ENCODE results near the gene STX12. TPM values are rescaled to one million over a fixed set of nuclear protein-coding genes. Genes with fewer than 3 reads are reported as not detected.
"Not testable (repeated sequence)": the region's sequence is repeated elsewhere in the genome, so short reads cannot be mapped to it uniquely, and the experiment has no call there.

The STX12 gene
- total and polyA plus RNA-seq, 5 donors from 2014 or later: 10.2 to 26.8 (median 12.8) TPM

DNA sequence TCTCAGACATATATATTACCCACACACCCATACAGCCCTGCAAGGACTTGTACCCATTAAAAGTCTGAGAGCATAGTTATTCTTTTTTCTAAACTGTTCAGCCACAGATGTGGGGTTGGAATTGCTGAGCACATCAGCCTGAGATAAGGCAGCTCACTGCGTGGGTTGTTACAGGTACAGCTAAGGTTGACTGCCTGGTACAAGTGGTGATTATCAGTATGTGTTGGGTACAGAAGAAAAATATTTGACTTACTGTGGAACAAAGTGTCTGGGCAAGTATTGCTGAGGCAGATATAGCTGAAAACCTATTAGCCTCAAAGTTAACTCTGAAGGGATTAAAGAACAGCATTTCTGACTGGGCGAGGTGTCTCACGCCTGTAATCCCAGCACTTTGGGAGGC is 5.0 kb downstream of the STX12 start:
- Mint-ChIP-seq H3K4me3 (no peak overlapping the region), H3K36me3 (no peaks in the 10 kb centered on the region), H3K27me3 (no peaks in the 10 kb centered on the region), H3K27ac (peak overlapping the region in 1 of 3 donors; percentile 48), H3K9me3 (no peaks in the 10 kb centered on the region), H3K4me1 (peaks cover 22 to 51% (median 30%) of the 10 kb centered on the region in 4 donors)
- Histone ChIP-seq H3K9me3 (ENCODE audit: control insufficient read depth in 2 of 2, low read length in 2 of 2) (no peaks in the 10 kb centered on the region), H3K27ac (ENCODE audit: insufficient read depth, low read length, poor library complexity, severe bottlenecking) (no peak overlapping the region), H3K4me1 (ENCODE audit: control insufficient read depth, insufficient read depth, low read length, poor library complexity, severe bottlenecking) (peaks cover 19% of the 10 kb centered on the region), H3K4me3 (ENCODE audit: low read depth, low read length) (no peak overlapping the region), H3K27me3 (ENCODE audit: control insufficient read depth, insufficient read depth, low read length) (no peaks in the 10 kb centered on the region), H3K36me3 (ENCODE audit: control insufficient read depth, insufficient read depth, low read length) (peaks cover 3% of the 10 kb centered on the region)
- no peak for DNase-seq
- ATAC-seq (ENCODE audit: low read depth in 2 of 2): no peak

DNA sequence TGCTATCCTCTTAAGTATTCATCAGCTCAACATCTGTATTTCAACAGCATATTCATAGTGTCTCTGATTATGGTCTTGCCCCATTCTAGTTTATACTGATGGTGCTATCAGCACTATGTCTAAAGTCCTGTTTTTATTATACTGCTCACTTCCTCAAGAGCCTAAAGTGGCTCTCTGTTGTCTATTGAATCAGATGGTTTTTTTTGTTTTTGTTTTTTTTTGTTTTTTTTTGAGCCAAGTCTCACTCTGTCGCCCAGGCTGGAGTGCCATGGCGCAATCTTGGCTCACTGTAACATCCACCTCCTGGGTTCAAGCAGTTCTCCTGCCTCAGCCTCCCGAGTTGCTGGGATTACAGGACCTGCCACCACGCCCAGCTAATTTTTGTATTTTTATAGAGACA is 6.1 kb downstream of the STX12 start:
- Histone ChIP-seq H3K36me3 (ENCODE audit: control insufficient read depth, insufficient read depth, low read length) (peaks cover 3% of the 10 kb centered on the region), H3K4me1 (ENCODE audit: control insufficient read depth, insufficient read depth, low read length, poor library complexity, severe bottlenecking) (peaks cover 9% of the 10 kb centered on the region), H3K4me3 (ENCODE audit: low read depth, low read length) (no peak overlapping the region), H3K27me3 (ENCODE audit: control insufficient read depth, insufficient read depth, low read length) (no peaks in the 10 kb centered on the region), H3K9me3 (ENCODE audit: control insufficient read depth in 2 of 2, low read length in 2 of 2) (no peaks in the 10 kb centered on the region), H3K27ac (ENCODE audit: insufficient read depth, low read length, poor library complexity, severe bottlenecking) (no peak overlapping the region)
- Mint-ChIP-seq H3K27me3 (no peaks in the 10 kb centered on the region), H3K9me3 (no peaks in the 10 kb centered on the region), H3K36me3 (no peaks in the 10 kb centered on the region), H3K27ac (peak overlapping the region in 2 of 3 donors; percentile 35 to 41), H3K4me1 (peaks cover 19 to 47% (median 25%) of the 10 kb centered on the region in 4 donors), H3K4me3 (no peak overlapping the region)
- DNase-seq: no peak
- no peak for ATAC-seq (ENCODE audit: low read depth in 2 of 2)

DNA sequence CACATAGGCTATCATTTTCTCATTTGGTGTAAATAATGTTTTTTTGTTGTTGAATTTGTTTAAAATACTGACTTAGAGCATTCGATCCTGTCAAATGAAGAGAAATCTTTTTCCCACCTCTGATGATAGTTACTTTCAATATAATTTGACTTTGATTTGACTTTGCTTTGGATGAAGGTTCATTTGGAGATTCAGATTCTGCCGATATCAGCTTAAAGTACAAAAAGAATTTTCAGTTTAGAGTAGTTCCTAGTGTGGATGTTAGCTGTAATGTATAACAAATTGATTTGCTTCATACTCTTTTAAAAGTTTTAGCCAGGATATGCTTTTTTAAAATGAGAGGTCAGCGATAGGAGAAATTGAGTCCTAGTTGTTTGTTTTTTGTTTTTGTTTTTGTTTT is 9.9 kb downstream of the STX12 start:
- no peaks in the 10 kb centered on the region for H3K9me3 Mint-ChIP-seq
- no peak overlapping the region for H3K27ac ChIP-seq (ENCODE audit: insufficient read depth, low read length, poor library complexity, severe bottlenecking)
- H3K36me3 ChIP-seq (ENCODE audit: control insufficient read depth, insufficient read depth, low read length): peaks cover 3% of the 10 kb centered on the region
- H3K27me3 Mint-ChIP-seq: no peaks in the 10 kb centered on the region
- no peak overlapping the region for H3K4me3 Mint-ChIP-seq
- H3K36me3 Mint-ChIP-seq: no peaks in the 10 kb centered on the region
- DNase-seq: no peak
- peaks cover 2% of the 10 kb centered on the region for H3K4me1 ChIP-seq (ENCODE audit: control insufficient read depth, insufficient read depth, low read length, poor library complexity, severe bottlenecking)
- H3K4me3 ChIP-seq (ENCODE audit: low read depth, low read length): no peak overlapping the region
- no peak for ATAC-seq (ENCODE audit: low read depth in 2 of 2)
- H3K4me1 Mint-ChIP-seq: peaks cover 23 to 44% (median 28%) of the 10 kb centered on the region in 4 donors
- no peaks in the 10 kb centered on the region for H3K9me3 ChIP-seq (ENCODE audit: control insufficient read depth in 2 of 2, low read length in 2 of 2)
- H3K27me3 ChIP-seq (ENCODE audit: control insufficient read depth, insufficient read depth, low read length): no peaks in the 10 kb centered on the region
- peak overlapping the region in 1 of 3 donors; percentile 15 for H3K27ac Mint-ChIP-seq

DNA sequence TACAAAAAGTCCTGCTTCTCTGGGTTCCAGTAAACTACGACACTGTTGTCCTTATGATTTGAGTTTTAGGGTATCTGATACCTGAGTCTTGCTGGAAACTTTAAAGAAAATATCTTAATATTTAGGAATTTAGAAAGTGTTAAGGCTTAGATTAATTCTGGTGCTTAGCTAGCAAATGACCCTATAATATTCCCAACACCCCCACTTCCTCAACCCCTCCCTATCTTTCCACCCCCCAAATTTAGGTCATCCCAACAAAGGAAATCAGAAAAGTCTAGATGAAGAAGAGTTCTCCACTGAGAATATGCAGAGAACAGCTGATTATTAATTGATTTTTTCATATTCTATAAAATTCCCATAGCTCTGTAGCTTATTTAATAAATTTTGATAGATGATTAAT is 11.7 kb downstream of the STX12 start:
- Histone ChIP-seq H3K9me3 (ENCODE audit: control insufficient read depth in 2 of 2, low read length in 2 of 2) (no peaks in the 10 kb centered on the region), H3K27ac (ENCODE audit: insufficient read depth, low read length, poor library complexity, severe bottlenecking) (no peak overlapping the region), H3K4me3 (ENCODE audit: low read depth, low read length) (no peak overlapping the region), H3K4me1 (ENCODE audit: control insufficient read depth, insufficient read depth, low read length, poor library complexity, severe bottlenecking) (peaks cover 2% of the 10 kb centered on the region), H3K36me3 (ENCODE audit: control insufficient read depth, insufficient read depth, low read length) (peaks cover 8% of the 10 kb centered on the region), H3K27me3 (ENCODE audit: control insufficient read depth, insufficient read depth, low read length) (no peaks in the 10 kb centered on the region)
- Mint-ChIP-seq H3K27me3 (no peaks in the 10 kb centered on the region), H3K4me3 (no peak overlapping the region), H3K27ac (peak overlapping the region in 2 of 3 donors; percentile 11 to 57), H3K4me1 (peaks cover 21 to 37% (median 28%) of the 10 kb centered on the region in 4 donors), H3K36me3 (peaks cover 4% of the 10 kb centered on the region), H3K9me3 (no peaks in the 10 kb centered on the region)
- ATAC-seq (ENCODE audit: low read depth in 2 of 2) (no peak), DNase-seq (no peak)

DNA sequence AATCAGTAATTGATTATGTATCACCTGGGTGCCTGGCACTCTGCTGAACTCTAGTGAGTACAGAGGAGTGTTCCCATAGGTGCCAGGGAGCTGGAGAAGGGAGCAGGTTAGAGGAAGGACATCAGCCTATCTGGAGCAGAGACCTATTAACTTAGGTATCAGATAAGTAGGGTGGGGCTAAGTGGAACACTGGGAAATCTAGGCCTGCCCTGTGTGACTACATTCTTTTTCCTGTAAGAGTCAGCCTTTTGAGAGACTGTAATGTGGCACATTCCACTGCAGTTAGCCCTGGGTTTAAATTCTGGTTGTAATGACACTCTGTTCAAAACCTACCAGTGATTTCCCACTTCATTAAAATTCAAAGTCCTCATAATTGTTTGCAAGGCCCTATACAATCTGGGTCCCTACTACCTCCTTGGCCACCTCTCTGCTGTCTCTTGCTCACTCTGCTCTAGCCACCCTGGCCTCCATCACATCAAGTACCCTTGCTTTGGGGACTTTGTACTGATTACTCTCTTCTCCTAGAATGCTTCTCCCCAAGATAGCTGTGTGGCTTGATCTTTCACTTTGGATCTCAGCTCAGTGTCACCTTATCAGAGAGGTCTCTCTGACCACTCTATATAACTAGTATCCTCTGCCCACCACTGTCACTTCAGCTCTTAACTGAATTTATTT is 12.9 kb downstream of the STX12 start:
- Histone ChIP-seq H3K9me3 (ENCODE audit: control insufficient read depth in 2 of 2, low read length in 2 of 2) (no peaks in the 10 kb centered on the region), H3K27ac (ENCODE audit: insufficient read depth, low read length, poor library complexity, severe bottlenecking) (no peak overlapping the region), H3K4me1 (ENCODE audit: control insufficient read depth, insufficient read depth, low read length, poor library complexity, severe bottlenecking) (peaks cover 2% of the 10 kb centered on the region), H3K27me3 (ENCODE audit: control insufficient read depth, insufficient read depth, low read length) (no peaks in the 10 kb centered on the region), H3K4me3 (ENCODE audit: low read depth, low read length) (no peak overlapping the region), H3K36me3 (ENCODE audit: control insufficient read depth, insufficient read depth, low read length) (peaks cover 15% of the 10 kb centered on the region)
- Mint-ChIP-seq H3K4me1 (peaks cover 21 to 37% (median 28%) of the 10 kb centered on the region in 4 donors), H3K4me3 (no peak overlapping the region), H3K27ac (peak overlapping the region; percentile 57 to 87 (median 72)), H3K36me3 (peaks cover 12% of the 10 kb centered on the region), H3K27me3 (no peaks in the 10 kb centered on the region), H3K9me3 (no peaks in the 10 kb centered on the region)
- ATAC-seq (ENCODE audit: low read depth in 2 of 2) (no peak), DNase-seq (no peak)

DNA sequence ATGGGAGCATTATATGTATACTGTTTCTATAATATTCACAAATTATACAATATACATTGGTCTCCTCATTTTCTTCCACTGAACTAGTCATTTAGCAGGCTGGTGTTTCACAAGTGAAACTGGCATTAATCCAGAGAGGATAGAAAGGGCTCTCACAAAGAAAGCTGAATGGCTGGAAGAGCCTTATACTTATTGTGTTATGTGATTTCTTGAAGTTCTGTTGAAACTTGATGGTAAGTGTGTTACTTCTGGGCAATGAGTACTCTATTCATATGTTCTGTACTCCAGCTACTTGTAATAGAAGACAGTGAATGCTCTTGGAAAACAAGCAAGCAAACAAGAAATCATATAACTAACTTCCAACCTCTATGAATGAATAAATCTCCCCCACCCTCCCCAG is 14.9 kb downstream of the STX12 start:
- Mint-ChIP-seq H3K27me3 (no peaks in the 10 kb centered on the region), H3K4me3 (no peak overlapping the region), H3K27ac (peak overlapping the region in 2 of 3 donors; percentile 42), H3K36me3 (peaks cover 12% of the 10 kb centered on the region), H3K9me3 (no peaks in the 10 kb centered on the region), H3K4me1 (peaks cover 20 to 29% (median 22%) of the 10 kb centered on the region in 4 donors)
- no peak for DNase-seq
- Histone ChIP-seq H3K4me1 (ENCODE audit: control insufficient read depth, insufficient read depth, low read length, poor library complexity, severe bottlenecking) (peaks cover 2% of the 10 kb centered on the region), H3K27me3 (ENCODE audit: control insufficient read depth, insufficient read depth, low read length) (no peaks in the 10 kb centered on the region), H3K9me3 (ENCODE audit: control insufficient read depth in 2 of 2, low read length in 2 of 2) (no peaks in the 10 kb centered on the region), H3K27ac (ENCODE audit: insufficient read depth, low read length, poor library complexity, severe bottlenecking) (no peak overlapping the region), H3K4me3 (ENCODE audit: low read depth, low read length) (no peak overlapping the region), H3K36me3 (ENCODE audit: control insufficient read depth, insufficient read depth, low read length) (peaks cover 19% of the 10 kb centered on the region)
- no peak for ATAC-seq (ENCODE audit: low read depth in 2 of 2)

DNA sequence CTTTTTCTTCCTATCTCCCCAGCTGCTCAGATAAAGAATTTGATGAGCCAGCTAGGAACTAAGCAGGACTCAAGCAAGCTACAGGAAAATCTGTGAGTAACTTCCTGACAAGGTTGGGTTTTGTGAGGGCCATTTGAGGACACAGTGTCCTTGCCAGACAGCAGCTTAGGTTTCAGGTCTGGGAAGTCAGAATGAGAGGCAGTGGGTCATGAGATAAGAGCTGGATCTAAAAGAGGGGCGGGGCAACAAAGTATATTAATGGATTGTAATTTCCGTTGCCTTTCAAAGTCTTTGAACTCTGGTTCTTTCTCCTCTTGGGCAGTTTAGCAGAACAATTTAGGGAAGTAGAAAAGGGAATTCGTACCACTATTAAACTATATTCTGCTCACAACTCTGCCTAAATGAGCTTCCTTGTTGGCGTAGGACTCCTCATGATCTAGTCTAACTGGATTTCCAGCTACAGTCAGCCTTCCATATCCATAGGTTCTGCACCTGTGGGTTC is 16.6 kb downstream of the STX12 start:
- Mint-ChIP-seq H3K27me3 (no peaks in the 10 kb centered on the region), H3K4me3 (no peak overlapping the region), H3K4me1 (peaks cover 18 to 25% (median 22%) of the 10 kb centered on the region in 4 donors), H3K36me3 (peaks cover 24% of the 10 kb centered on the region), H3K9me3 (no peaks in the 10 kb centered on the region), H3K27ac (no peak overlapping the region)
- peaks cover 35% of the 10 kb centered on the region for H3K36me3 ChIP-seq (ENCODE audit: control insufficient read depth, insufficient read depth, low read length)
- no peaks in the 10 kb centered on the region for H3K27me3 ChIP-seq (ENCODE audit: control insufficient read depth, insufficient read depth, low read length)
- H3K4me3 ChIP-seq (ENCODE audit: low read depth, low read length): no peak overlapping the region
- no peaks in the 10 kb centered on the region for H3K9me3 ChIP-seq (ENCODE audit: control insufficient read depth in 2 of 2, low read length in 2 of 2)
- no peak overlapping the region for H3K27ac ChIP-seq (ENCODE audit: insufficient read depth, low read length, poor library complexity, severe bottlenecking)
- no peak for ATAC-seq (ENCODE audit: low read depth in 2 of 2)
- DNase-seq: no peak
- peaks cover 2% of the 10 kb centered on the region for H3K4me1 ChIP-seq (ENCODE audit: control insufficient read depth, insufficient read depth, low read length, poor library complexity, severe bottlenecking)

DNA sequence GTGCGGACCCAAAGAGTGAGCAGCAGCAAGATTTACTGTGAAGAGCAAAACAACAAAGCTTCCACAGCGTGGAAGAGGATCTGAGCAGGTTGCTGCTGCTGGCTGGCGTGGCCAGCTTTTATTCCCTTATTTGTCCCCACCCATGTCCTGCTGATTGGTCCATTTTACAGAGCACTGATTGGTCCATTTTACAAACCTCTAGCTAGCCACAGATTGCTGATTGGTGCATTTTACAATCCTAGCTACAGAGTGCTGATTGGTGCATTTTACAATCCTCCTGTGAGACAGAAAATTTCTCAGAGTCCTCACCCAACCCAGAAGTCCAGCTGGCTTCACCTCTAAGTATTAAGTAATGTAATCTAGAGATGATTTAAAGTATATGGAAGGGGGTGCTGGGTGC is 17.3 kb downstream of the STX12 start:
- H3K9me3 ChIP-seq (ENCODE audit: control insufficient read depth in 2 of 2, low read length in 2 of 2); H3K4me1 ChIP-seq (ENCODE audit: control insufficient read depth, insufficient read depth, low read length, poor library complexity, severe bottlenecking); H3K27ac ChIP-seq (ENCODE audit: insufficient read depth, low read length, poor library complexity, severe bottlenecking); H3K27me3 Mint-ChIP-seq; H3K9me3 Mint-ChIP-seq; H3K27ac Mint-ChIP-seq; H3K27me3 ChIP-seq (ENCODE audit: control insufficient read depth, insufficient read depth, low read length); ATAC-seq (ENCODE audit: low read depth in 2 of 2); DNase-seq; H3K4me3 Mint-ChIP-seq; H3K4me3 ChIP-seq (ENCODE audit: low read depth, low read length): not testable (repeated sequence)
- Mint-ChIP-seq H3K4me1 (peaks cover 12 to 20% (median 17%) of the 10 kb centered on the region in 4 donors), H3K36me3 (peaks cover 28% of the 10 kb centered on the region)
- H3K36me3 ChIP-seq (ENCODE audit: control insufficient read depth, insufficient read depth, low read length): peaks cover 41% of the 10 kb centered on the region

All from CD4-positive, CD25-positive, alpha-beta regulatory T cell (primary cell).